Body of pancreas (tissue), 4 donors: ENCODE results near the gene CDCP1. TPM values are rescaled to one million over a fixed set of nuclear protein-coding genes. Genes with fewer than 3 reads are reported as not detected.
A peak's percentile ranks its signal among the peaks of the same experiment; 100 is the strongest.

ENCODE experiments used
- ATAC-seq: fragments of 150-250 bp; one replicate; pipeline ENCODE4 v1.9.1; 2016
- DNase-seq, 4 donors: peaks; one replicate each; pipeline ENCODE4 v3.0.0-alpha.2; 2019
- H3K27ac ChIP-seq, 4 donors: fragments of 200-600 bp; sonication (generic); 1 replicate in 3 of 4; 2 replicates in 1 of 4; pipeline versions ENCODE4 v1.5.1 to v1.6.1; 2016 to 2019; ENCODE audit warnings: mild to moderate bottlenecking in 1 of 4, mixed read lengths in 1 of 4, moderate library complexity in 1 of 4
- H3K27me3 ChIP-seq, 2 donors: fragments of 200-600 bp; sonication (generic); one replicate each; pipeline ENCODE4 v1.6.0; 2016; ENCODE audit warnings: mild to moderate bottlenecking in 1 of 2
- H3K36me3 ChIP-seq, 2 donors: fragments of 200-600 bp; sonication (generic); replicated peaks in 1 of 2; 2 replicates each; pipeline ENCODE4 v1.5.1; 2016; ENCODE audit warnings: low read depth in 2 of 2; ENCODE audit not compliant: insufficient read depth in 1 of 2
- H3K4me1 ChIP-seq: fragments of 200-600 bp; sonication (generic); one replicate; pipeline ENCODE4 v1.6.0; 2016
- H3K4me3 ChIP-seq, 2 donors: fragments of 200-600 bp; sonication (generic); 1 replicate in 1 of 2; 2 replicates in 1 of 2; pipeline ENCODE4 v1.5.1; 2016 to 2019
- H3K9me3 ChIP-seq, 3 donors: fragments of 200-600 bp; sonication (generic); 1 replicate in 2 of 3; 2 replicates in 1 of 3; pipeline ENCODE4 v1.5.1; 2016
- POLR2A ChIP-seq, 3 donors: fragments of 450-650 bp; IDR thresholded peaks; one replicate each; pipeline ENCODE4 v1.6.1; 2016; ENCODE audit warnings: antibody characterized with exemption in 3 of 3, mild to moderate bottlenecking in 2 of 3
- WGBS, 2 donors: methylation state at CpG; one replicate each; pipeline ENCODE4 v1.1.5; 2017; 5-methylcytosine and 5-hydroxymethylcytosine counted together
- intact Hi-C: fragments of 100-400 bp; cut with DNase I; formaldehyde crosslinking; loops from one replicate; pipeline ENCODE4 v1.15.1; 2023
- total RNA-seq, 2 donors: library from RNA; depleted of rRNA; stranded (reverse); fragments of >200 nt; gene quantifications; one replicate each; pipeline ENCODE4 v1.1.0, GENCODE V29; 2016
- TF ChIP-seq, protein P1 (sequence below), 7 experiments: fragments of 450-650 bp in 4 of 7; fragments of 200-600 bp in 3 of 7; sonication (generic) in 3 of 7; IDR thresholded peaks; one replicate each; pipeline ENCODE4 v1.5.1; 2016 to 2019; ENCODE audit warnings: antibody characterized with exemption in 7 of 7

CDCP1 gene
- total RNA-seq, 2 donors from 2014 or later: 6.2 to 6.3 TPM

DNA sequence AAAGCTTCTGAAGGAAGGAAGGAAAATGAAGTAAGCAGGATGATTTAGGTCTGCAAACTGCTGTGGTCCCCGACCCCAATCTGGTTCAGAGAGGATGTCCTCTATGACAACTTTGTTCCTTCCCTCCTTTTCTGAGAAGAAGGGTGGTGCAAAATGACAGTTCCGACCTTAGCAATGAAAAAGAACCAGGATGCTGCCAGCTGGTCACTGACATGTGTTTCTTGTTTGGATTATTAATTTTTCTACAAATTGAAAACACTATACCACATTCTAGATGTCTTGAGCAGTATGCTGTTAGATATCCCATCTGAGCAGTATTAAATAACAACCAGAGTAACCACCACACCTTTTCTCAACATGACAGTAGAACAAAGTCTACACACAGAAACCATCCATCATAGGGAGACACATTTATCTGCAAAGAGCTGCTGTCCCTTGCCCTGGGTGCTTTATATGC, 27.5 kb downstream of the CDCP1 start:
- Histone ChIP-seq H3K4me1 (peaks cover 46% of the 10 kb centered on the region), H3K27me3 (no peaks in the 10 kb centered on the region), H3K27ac (peak overlapping the region in 2 of 4 donors; percentile 60 to 77), H3K4me3 (no peak overlapping the region), H3K36me3 (no peaks in the 10 kb centered on the region), H3K9me3 (no peaks in the 10 kb centered on the region)
- ATAC-seq: no peak
- no peak for DNase-seq
- intact Hi-C loops: no loop called here
- WGBS, 2 donors: 46% methylated on average over 2 of the region's 2 CpGs
- no peak for TF ChIP-seq POLR2A (IDR thresholded peaks at IDR 0.05)
- TF ChIP-seq, protein P1, sequence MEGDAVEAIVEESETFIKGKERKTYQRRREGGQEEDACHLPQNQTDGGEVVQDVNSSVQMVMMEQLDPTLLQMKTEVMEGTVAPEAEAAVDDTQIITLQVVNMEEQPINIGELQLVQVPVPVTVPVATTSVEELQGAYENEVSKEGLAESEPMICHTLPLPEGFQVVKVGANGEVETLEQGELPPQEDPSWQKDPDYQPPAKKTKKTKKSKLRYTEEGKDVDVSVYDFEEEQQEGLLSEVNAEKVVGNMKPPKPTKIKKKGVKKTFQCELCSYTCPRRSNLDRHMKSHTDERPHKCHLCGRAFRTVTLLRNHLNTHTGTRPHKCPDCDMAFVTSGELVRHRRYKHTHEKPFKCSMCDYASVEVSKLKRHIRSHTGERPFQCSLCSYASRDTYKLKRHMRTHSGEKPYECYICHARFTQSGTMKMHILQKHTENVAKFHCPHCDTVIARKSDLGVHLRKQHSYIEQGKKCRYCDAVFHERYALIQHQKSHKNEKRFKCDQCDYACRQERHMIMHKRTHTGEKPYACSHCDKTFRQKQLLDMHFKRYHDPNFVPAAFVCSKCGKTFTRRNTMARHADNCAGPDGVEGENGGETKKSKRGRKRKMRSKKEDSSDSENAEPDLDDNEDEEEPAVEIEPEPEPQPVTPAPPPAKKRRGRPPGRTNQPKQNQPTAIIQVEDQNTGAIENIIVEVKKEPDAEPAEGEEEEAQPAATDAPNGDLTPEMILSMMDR (IDR thresholded peaks at IDR 0.05): no peak

GRCh38 chr3:45116350-45116749, 29.8 kb downstream of the CDCP1 start:
- intact Hi-C loops: no loop called here
- H3K4me3 ChIP-seq: no peak overlapping the region
- H3K4me1 ChIP-seq: peaks cover 47% of the 10 kb centered on the region
- H3K9me3 ChIP-seq: no peaks in the 10 kb centered on the region
- TF ChIP-seq, protein P1 (IDR thresholded peaks at IDR 0.05): no peak
- no peak for TF ChIP-seq POLR2A (IDR thresholded peaks at IDR 0.05)
- no peak overlapping the region for H3K27ac ChIP-seq
- H3K36me3 ChIP-seq: no peaks in the 10 kb centered on the region
- no peaks in the 10 kb centered on the region for H3K27me3 ChIP-seq
- 62 to 78% methylated on average over 4 of the region's 4 CpGs for WGBS, 2 donors
- ATAC-seq: no peak
- DNase-seq: no peak

DNA sequence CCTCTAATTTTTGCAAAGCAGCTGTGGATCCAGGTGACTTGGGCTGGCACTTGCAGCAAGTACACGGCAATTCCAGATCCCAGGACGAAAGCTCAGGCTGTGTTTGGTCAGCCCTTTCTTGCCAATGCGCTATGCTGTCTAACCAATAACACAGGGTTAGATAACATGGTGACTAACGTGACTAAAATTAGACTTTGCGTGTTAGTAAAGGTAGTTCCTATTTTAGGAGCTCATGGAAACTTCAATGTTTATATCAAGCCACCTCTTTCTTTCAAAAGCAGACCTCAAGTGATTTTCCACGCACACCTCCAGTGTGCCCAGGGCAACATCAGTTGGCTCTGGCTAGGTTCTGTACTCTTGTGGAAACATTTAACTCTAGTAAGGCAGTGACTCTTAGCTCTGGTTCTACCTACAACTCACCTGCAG, 32.5 kb downstream of the CDCP1 start:
- ATAC-seq (peak; percentile 85), DNase-seq (peak; percentile 48 to 70 (median 68))
- TF ChIP-seq POLR2A (IDR thresholded peaks at IDR 0.05): no peak
- TF ChIP-seq, protein P1 (IDR thresholded peaks at IDR 0.05): peak in 2 of 7 experiments; percentile 10 to 12
- Histone ChIP-seq H3K27ac (peak overlapping the region; percentile 60 to 74 (median 71)), H3K4me3 (no peak overlapping the region), H3K27me3 (no peaks in the 10 kb centered on the region), H3K4me1 (peaks cover 20% of the 10 kb centered on the region), H3K9me3 (no peaks in the 10 kb centered on the region), H3K36me3 (peaks cover 0 to 5% of the 10 kb centered on the region in 2 donors)
- intact Hi-C loops: no loop called here
- WGBS, 2 donors: 24 to 41% methylated on average over 6 of the region's 6 CpGs

DNA sequence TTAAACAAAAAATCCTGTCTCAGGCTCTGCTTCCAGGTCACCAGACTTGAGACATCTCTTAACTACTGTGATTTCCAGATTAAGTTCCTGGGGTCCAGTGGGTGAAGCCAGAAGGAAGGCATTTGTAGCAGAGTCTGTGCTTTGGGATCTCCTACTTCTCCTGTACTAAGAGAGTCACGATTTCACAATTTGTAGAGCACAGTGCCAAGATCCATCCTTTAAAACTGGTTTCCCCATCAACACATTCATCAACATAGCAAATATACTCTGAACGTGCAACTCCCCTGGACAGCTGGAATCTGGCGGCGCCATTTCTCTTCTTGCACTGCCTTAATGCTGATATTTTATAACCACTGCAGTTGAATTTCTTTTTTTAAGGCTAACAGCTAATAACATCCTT, 33.2 kb downstream of the CDCP1 start:
- 41 to 44% methylated on average over 4 of the region's 4 CpGs for WGBS, 2 donors
- ATAC-seq: peak; percentile 72

DNA sequence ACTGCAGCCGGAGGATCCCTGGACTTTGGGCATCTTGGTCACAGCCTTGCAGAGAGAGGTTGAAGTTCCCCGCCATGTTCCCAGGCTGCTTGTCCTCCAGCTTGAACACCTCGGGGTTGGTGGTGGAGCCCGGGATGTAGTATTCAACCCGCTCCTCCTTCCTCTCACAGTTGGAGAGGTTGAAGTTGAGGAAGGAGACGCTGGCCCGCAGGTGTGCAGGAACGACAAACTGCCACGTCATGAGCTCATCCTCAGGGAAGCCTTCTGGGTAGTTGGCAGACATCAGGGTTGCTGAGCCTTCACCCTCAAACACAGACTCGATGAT, 35.7 kb downstream of the CDCP1 start:
- DNase-seq: no peak
- H3K36me3 ChIP-seq: peaks cover 0 to 5% of the 10 kb centered on the region in 2 donors
- no peak for TF ChIP-seq POLR2A (IDR thresholded peaks at IDR 0.05)
- TF ChIP-seq, protein P1 (IDR thresholded peaks at IDR 0.05): no peak
- H3K4me3 ChIP-seq: no peak overlapping the region
- H3K4me1 ChIP-seq: peaks cover 19% of the 10 kb centered on the region
- H3K27ac ChIP-seq: no peak overlapping the region
- no peaks in the 10 kb centered on the region for H3K9me3 ChIP-seq
- H3K27me3 ChIP-seq: no peaks in the 10 kb centered on the region
- 80 to 82% methylated on average over 3 to 10 of the region's 10 CpGs for WGBS, 2 donors
- intact Hi-C loops: no loop called here
- no peak for ATAC-seq

More for the DNA sequence above, 33.2 kb downstream of the CDCP1 start:
- no peaks in the 10 kb centered on the region for H3K9me3 ChIP-seq
- peak in 3 of 4 donors; percentile 24 to 34 (median 31) for DNase-seq
- peaks cover 19% of the 10 kb centered on the region for H3K4me1 ChIP-seq
- peak overlapping the region; percentile 60 to 74 (median 71) for H3K27ac ChIP-seq
- H3K36me3 ChIP-seq: peaks cover 0 to 5% of the 10 kb centered on the region in 2 donors
- TF ChIP-seq POLR2A (IDR thresholded peaks at IDR 0.05): no peak
- TF ChIP-seq, protein P1 (IDR thresholded peaks at IDR 0.05): no peak
- no peak overlapping the region for H3K4me3 ChIP-seq
- intact Hi-C loops: no loop called here
- no peaks in the 10 kb centered on the region for H3K27me3 ChIP-seq
